Fibroblast of skin of back (primary cell): Measurements from ENCODE around the gene PPP1R3A.
A peak's percentile ranks its signal among the peaks of the same experiment; 100 is the strongest.

ENCODE experiments used
- DNase-seq: peaks from one replicate; pipeline ENCODE4 v3.0.0-alpha.2; 2013

Gene PPP1R3A

GRCh38 chr7:113878394-113878992 lies 40.3 kb downstream of the PPP1R3A start:
- no peak for DNase-seq

GRCh38 chr7:113875224-113875623 lies 43.6 kb downstream of the PPP1R3A start:
- no peak for DNase-seq

GRCh38 chr7:113873554-113874151 lies 45.2 kb downstream of the PPP1R3A start:
- DNase-seq = peak; percentile 64

GRCh38 chr7:113872981-113873380 lies 45.8 kb downstream of the PPP1R3A start:
- no peak for DNase-seq

- no peak for DNase-seq
Observed at GRCh38 chr7:113867325-113867724, 51.5 kb downstream of the PPP1R3A start.

- DNase-seq = no peak
Observed at GRCh38 chr7:113856010-113856409, 62.8 kb downstream of the PPP1R3A start.

GRCh38 chr7:113840954-113841353 lies 77.9 kb downstream of the PPP1R3A start:
- peak; percentile 42 for DNase-seq

- no peak for DNase-seq
Observed at GRCh38 chr7:113835367-113835766, 83.4 kb downstream of the PPP1R3A start.

GRCh38 chr7:113832196-113832745 lies 86.5 kb downstream of the PPP1R3A start:
- no peak for DNase-seq

GRCh38 chr7:113831556-113831955 lies 87.3 kb downstream of the PPP1R3A start:
- peak; percentile 88 for DNase-seq

- DNase-seq = no peak
Observed at GRCh38 chr7:113828581-113828980, 90.2 kb downstream of the PPP1R3A start.
